HG03097 (cell line): Measurements from ENCODE around the gene SLIT1.

ENCODE experiments used
- ATAC-seq: cut with Tn5 transposase; IDR thresholded peaks from one replicate; pipeline ENCODE4 v1.9.1; 2021; ENCODE audit not compliant: unreplicated experiment, low FRiP score

SLIT1 gene

GRCh38 chr10:97185326-97186058 lies at the start of gene SLIT1:
SLIT1 (minus strand) TSS chr10:97185959; CDS start chr10:97185674, 285 bp downstream.
- ATAC-seq: no peak

- ATAC-seq: no peak
Observed at GRCh38 chr10:97235353-97235752, 49.6 kb upstream of the SLIT1 start.

GRCh38 chr10:97234400-97234799 lies 48.6 kb upstream of the SLIT1 start:
- no peak for ATAC-seq

DNA sequence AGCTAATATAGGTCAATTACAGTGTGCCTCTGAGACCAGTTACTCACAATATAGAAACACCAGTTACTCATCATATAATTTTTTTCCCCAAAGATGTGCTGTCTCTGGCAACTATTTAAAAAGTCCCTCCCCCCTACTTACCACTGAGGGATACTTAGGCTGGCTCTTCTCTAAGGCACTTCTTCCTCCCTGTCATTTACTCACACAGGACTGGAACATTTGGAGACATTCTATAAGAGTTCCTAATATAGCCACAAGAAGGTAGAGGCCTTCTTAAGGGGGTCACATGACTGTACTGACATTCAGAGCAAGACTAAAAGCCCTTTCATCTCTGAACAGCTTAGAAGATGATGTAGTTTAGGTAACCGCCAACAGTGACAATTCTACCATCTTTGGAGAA lies 44.4 kb upstream of the SLIT1 start:
- ATAC-seq: no peak

DNA sequence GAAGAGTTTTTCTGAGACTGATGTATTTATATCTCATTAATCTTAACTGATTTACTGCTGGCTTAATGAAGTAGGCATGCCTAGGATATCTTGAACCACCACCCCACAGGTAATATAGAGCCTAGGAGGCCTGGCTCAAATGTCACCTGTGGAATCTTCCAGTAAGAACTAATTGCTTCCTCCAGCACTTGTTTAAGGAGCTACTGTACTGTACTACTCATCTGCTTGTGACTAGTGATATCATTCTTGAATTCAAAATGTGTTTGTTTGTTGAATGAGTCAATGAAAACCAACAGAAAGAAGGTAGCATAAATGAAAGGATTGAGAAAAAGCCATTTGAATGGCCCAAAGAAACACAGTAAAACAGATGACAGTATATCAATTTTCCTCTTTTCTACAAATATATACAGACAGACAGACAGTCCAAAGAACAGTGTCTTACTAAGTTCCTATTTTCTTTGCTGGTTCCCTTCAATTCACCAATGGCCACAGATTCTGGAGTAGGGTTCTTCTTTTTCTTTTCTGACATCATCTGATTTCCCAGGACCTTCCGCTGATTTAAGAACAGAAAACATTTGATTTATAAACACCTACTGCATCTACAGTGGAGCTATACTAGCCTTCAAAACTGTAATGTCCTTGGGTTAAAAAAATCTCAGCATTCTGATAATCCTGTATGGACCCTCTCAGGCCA lies 43.7 kb upstream of the SLIT1 start:
- ATAC-seq: no peak

GRCh38 chr10:97228775-97229157 lies 43.0 kb upstream of the SLIT1 start:
- ATAC-seq: no peak

- no peak for ATAC-seq
Observed at GRCh38 chr10:97228130-97228774, 42.5 kb upstream of the SLIT1 start.

DNA sequence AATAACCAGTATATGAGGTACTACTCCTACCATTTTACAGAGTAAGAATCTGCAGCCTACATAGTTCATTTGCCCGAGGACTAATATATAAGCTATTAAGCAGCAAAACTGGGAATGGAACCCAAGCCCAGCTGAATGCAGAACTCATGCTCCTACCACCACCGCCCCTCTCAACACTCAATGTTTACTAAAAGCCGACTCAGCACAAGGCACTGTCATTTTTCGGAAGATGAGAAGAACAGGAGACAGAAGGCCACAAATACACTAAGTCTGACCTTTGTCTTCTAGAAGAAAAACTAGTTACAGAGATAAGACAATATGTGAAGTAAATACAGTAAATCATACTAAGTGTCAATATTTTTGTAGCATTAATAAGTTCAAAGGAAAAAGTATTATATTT lies 40.6 kb upstream of the SLIT1 start:
- ATAC-seq: no peak

- ATAC-seq: no peak
Observed at GRCh38 chr10:97224483-97225435, 39.0 kb upstream of the SLIT1 start.

DNA sequence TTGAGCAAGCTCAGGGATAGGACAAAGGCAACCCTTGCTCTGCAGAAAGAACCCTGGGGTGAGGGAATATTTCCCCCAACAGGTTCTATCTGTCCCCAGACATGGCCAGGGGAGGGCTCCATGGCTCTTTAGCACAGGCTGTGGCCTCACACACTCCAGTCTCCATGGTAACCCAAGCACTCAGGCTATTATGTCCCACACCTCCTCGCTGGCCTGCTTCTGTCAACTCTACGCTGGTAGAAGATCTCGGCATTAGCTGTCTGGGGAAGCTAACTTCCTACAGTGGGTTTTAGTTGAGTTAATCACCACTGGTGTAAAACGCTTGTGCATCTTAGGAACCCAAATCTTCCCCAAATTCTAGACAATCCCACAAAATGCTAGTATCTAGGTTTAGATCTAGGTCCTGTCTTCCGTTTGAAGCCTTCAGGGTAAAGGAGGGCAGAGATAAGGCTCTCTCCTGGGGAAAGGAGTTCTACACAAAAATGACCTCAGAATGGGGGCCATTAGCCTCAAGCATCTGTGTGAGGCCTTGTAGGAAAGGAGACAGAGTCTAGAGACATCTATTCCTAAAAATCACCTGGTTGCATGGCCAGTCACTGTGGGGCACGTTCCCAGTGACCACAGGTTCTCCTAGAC lies 36.7 kb upstream of the SLIT1 start:
- ATAC-seq: no peak

GRCh38 chr10:97220355-97220754 lies 34.6 kb upstream of the SLIT1 start:
- no peak for ATAC-seq

DNA sequence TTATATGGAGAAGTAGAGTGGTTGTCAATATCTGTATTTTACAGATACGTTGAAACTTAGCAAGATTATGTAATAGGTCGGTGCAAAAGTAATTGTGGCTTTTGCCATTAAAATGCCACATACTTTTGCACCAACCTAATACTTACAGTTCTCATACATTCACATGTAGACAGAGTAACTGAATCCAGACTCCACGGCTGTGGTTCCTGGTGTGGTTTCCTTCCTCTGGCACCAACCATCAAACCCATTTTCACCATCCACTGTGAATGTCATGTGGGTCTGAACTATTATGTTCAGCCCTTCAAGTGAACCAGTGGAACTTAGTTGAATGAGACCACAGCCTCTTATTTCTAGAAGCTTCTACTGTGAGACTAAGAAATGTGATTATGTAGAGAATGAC lies 31.5 kb upstream of the SLIT1 start:
- no peak for ATAC-seq

DNA sequence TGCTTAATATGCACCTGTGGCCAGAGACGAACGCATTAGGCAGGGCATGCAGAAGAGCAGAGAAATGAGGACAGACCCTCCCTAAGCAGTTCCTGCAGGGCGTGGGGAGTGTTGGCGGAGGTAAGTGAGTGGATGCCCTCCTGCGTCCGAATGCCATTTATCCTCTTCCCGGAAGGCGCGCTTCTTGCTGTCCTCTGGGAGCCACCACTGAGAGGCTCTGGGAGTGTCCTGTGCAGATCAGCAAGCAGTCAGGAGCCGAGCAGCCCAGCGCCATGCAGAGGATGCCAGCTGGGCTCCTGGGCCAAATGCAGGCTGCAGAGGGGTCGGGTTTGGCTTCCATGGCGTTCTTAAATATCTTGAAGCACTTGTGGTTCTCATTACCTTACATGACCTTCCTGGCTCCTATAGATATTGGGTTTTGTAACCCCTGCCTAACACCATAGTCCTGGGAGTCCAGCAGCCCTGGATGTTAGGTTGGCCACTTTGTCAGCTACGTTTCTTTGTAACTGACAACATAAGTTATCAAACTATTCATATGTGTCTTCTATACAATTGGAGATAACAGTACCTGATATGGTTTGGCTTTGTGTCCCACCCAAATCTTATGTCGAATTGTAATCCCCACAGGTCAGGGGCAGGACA lies 30.0 kb upstream of the SLIT1 start:
- ATAC-seq: no peak

GRCh38 chr10:97213431-97213830 lies 27.7 kb upstream of the SLIT1 start:
- no peak for ATAC-seq

- no peak for ATAC-seq
Observed at GRCh38 chr10:97211229-97211628, 25.5 kb upstream of the SLIT1 start.

- ATAC-seq: no peak
Observed at GRCh38 chr10:97210543-97210960, 24.8 kb upstream of the SLIT1 start.

DNA sequence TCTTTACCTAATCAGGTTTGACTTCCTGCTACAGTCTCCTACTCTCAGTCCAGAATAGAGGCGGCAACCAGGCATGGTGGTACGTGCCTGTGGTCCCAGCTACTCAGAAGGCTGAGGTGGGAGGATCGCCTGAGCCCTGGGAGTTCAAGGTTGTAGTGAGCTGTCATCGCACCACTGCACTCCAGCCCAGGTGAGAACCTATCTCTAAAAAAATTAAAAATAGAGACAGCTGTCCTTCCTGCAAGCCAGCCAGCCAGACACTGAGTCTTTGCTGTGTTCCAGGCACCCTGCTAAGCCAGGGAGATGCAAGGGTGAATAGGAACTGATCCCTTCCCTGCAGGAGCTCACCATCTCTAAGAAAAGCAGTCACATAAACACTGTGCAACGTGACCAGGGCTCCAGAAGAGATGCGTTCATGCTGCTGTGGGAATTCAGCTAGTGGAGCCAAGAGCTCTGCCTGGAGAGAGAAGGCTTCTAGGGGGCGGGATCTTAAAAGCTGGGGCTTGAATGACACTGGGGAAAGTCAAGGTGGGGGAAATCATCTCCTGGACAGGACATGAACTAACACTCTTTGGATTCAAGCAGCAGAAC lies 22.1 kb upstream of the SLIT1 start:
- no peak for ATAC-seq

DNA sequence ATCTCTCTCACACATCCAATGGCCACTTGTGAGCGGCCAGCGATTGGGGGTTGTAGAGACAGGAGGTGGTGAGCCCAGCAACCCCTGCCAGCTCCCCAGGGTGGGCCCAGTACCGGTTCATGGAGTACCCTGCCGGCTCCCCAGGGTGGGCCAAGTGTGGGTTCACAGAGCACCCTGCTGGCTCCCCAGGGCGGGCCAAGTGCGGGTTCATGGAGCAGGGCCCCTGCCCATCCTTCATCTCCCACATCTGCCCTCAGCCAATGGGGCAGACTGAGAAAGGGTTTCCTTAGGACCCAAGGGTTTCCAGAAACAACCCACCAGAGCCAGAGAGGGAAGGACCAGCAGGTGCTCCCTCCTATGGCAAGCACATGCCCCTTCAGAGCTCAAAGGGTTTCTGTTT lies 21.4 kb upstream of the SLIT1 start:
- no peak for ATAC-seq
